H1 (cell line): ENCODE measurements around the gene TBC1D20. TPM values are rescaled to one million over a fixed set of nuclear protein-coding genes. Genes with fewer than 3 reads are reported as not detected.
A peak's percentile ranks its signal among the peaks of the same experiment; 100 is the strongest.

ENCODE experiments used
- GABPA ChIP-seq: IDR thresholded peaks from 2 replicates; pipeline ENCODE4 v1.6.1; 2011; ENCODE audit warnings: mild to moderate bottlenecking, low read length, moderate library complexity, borderline replicate concordance; ENCODE audit not compliant: insufficient read depth
- KDM4A ChIP-seq: IDR thresholded peaks from one replicate; pipeline ENCODE4 v1.7.1; 2012; ENCODE audit warnings: low read depth, mild to moderate bottlenecking, moderate library complexity, low read length, inconsistent platforms; ENCODE audit not compliant: severe bottlenecking
- MAX ChIP-seq: IDR thresholded peaks from 2 replicates; pipeline ENCODE4 v1.6.1; 2012; ENCODE audit warnings: inconsistent platforms
- PHF8 ChIP-seq: fragments of 200-600 bp; sonication (generic); conservative IDR thresholded peaks from 2 replicates; pipeline ENCODE4 v1.7.1; 2012; ENCODE audit warnings: low read depth, mild to moderate bottlenecking, inconsistent platforms, low read length, moderate library complexity
- RAD21 ChIP-seq, 2 experiments: IDR thresholded peaks in 1 of 2; conservative IDR thresholded peaks in 1 of 2; 2 replicates each; pipeline ENCODE4 v1.6.1; 2011; ENCODE audit warnings: low read depth in 2 of 2, low read length in 2 of 2, improper control_type of control experiment in 1 of 2, inconsistent platforms in 1 of 2, mild to moderate bottlenecking in 1 of 2, moderate library complexity in 1 of 2
- RBBP5 ChIP-seq: IDR thresholded peaks from 2 replicates; pipeline ENCODE4 v1.7.1; 2012; ENCODE audit warnings: low read depth, mild to moderate bottlenecking, inconsistent platforms, low read length, moderate library complexity, borderline replicate concordance
- RFX5 ChIP-seq: IDR thresholded peaks from 2 replicates; pipeline ENCODE4 v1.6.1; 2011; ENCODE audit warnings: low read depth, low read length, improper control_type of control experiment, borderline replicate concordance
- SIN3A ChIP-seq, 2 experiments: IDR thresholded peaks in 1 of 2; conservative IDR thresholded peaks in 1 of 2; 2 replicates each; pipeline ENCODE4 v1.6.1; 2011 to 2012; ENCODE audit warnings: low read length in 2 of 2, improper control_type of control experiment in 1 of 2, low read depth in 1 of 2, mild to moderate bottlenecking in 1 of 2
- SIX5 ChIP-seq: IDR thresholded peaks from 2 replicates; pipeline ENCODE4 v1.6.1; 2011; ENCODE audit warnings: mild to moderate bottlenecking, low read depth, low read length
- TAF1 ChIP-seq: IDR thresholded peaks from 2 replicates; pipeline ENCODE4 v1.6.1; 2011; ENCODE audit warnings: mild to moderate bottlenecking, low read depth, low read length
- TBP ChIP-seq: IDR thresholded peaks from 2 replicates; pipeline ENCODE4 v1.6.1; 2011; ENCODE audit warnings: low read depth, low read length, improper control_type of control experiment
- polyA plus RNA-seq, 7 experiments: library from polyadenylated mRNA; depleted of rRNA in 3 of 7; stranded (reverse) in 5 of 7; unstranded in 2 of 7; fragments of >200 nt in 5 of 7; fragments of 200-250 nt in 2 of 7; gene quantifications; 1 replicate in 5 of 7; 2 replicates in 1 of 7; 4 replicates in 1 of 7; pipeline versions ENCODE4 v1.2.1 to v1.2.3, GENCODE V29; 2011 to 2013; ENCODE audit warnings: missing spikeins in 2 of 7, mixed read lengths in 2 of 7
- total RNA-seq: library from RNA; stranded (reverse); fragmentation: NEBNext Ultra II Directional; extraction: Animal tissue kit (Norgen Biotek cat#: 25700); gene quantifications from 2 replicates; pipeline ENCODE4 v1.2.1, GENCODE V29; 2021

The TBC1D20 gene
- total and polyA plus RNA-seq, 2 of the 8 experiments (the other 6 are each of a cell fraction or from before 2014, with no cell fraction given): 14.5 to 17.1 TPM

- TF ChIP-seq PHF8 (peak; percentile 68), SIN3A (conservative IDR thresholded peaks at IDR 0.05 in 1 of 2, IDR thresholded peaks at IDR 0.05 in 1 of 2; ENCODE audit: low read depth in 1 of 2, low read length in 2 of 2) (0 out of 4 replicates have a peak, but pooled peaks have one; percentile 12 to 59), GABPA (peak; percentile 56; the same call in 1 of the 2 replicates), TAF1 (peak; percentile 34; the same call in 1 of the 2 replicates), TBP (no peak), SIX5 (no peak), RBBP5 (peak; percentile 99; the same call in 1 of the 2 replicates), MAX (no peak), KDM4A (peak; percentile 19), RFX5 (no peak), RAD21 (IDR thresholded peaks at IDR 0.05 in 1 of 2, conservative IDR thresholded peaks at IDR 0.05 in 1 of 2; ENCODE audit: low read depth in 2 of 2, low read length in 2 of 2) (no peak)
These were observed 54.1 kb downstream of the TBC1D20 start, which contains the start of gene RBCK1 (continued) for GRCh38 chr20:407953-408842.
